Hematopoietic multipotent progenitor cell treated with erythropoietin and hydrocortisone succinate and interleukin-3 and kit ligand, for 17 days (in vitro differentiated cells): Measurements from ENCODE around the gene U2AF2.

Experiments used
- DNase-seq: peaks from one replicate; pipeline ENCODE4 v3.0.0-alpha.2; 2015; ENCODE audit warnings: low spot score

The U2AF2 gene

DNA sequence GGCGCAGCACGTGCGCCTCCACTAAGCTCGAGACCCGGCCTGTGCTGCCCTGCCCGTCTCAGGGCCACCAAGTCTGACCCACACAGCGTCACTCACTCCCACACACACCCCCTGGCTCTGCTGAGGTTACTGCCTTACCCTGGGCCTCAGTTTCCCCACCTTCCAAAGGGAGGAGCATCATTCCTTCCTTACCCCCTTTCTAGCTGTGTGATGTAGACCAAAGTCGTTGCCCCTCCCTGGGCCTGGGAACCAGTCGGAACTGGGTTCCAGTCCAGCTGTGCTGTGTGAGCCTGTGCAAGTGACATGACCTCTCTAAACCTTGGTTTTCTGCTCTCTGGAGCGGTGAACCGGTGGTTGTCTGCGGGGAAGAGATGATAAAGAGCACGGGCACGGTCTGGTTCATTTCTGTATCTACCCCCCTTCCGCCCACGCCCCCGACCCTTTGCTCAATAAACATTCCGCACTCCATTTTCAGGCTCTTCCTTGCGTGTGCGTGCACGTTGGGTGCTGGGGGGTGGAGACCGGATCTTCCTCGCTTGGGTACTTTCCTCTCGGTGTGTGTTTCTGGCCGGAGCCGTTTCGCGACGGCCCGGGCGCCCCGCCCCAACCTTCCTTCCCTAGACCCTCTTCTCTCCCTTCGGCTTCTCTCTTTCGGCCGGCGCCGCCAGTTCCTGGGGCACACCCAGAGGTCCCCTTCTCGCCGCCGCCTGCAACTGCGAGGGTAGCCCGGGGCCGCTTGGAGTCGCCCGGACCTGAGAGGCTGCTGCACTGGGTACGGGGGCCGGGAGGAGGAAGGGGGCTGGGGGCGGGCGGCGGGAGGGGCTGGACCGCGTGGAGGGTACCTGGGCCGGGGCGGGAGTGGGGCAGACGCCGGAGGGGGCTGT lies 11.6 kb upstream of the U2AF2 start, which contains the start of gene ZNF581:
ZNF581 (plus strand) TSS at position 647 of the 884 bp plus-strand sequence. CDS start 923 bp downstream, outside the sequence.
- peak; percentile 69 for DNase-seq

DNA sequence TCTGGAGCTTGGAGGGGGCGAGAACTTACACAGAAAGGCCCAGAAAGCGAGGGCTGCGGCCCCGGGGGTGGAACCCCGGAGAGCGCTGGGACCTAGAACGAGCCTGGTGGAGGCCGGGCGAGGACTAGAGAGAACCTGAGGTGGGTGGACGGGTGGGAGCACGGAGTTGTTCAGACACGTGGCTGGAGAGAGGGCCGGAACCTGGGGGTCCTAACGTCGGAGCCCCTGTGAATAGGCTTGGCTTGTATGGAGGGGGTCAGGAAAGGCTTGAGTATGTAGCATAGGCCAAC lies 11.0 kb upstream of the U2AF2 start:
- DNase-seq, result no peak

DNA sequence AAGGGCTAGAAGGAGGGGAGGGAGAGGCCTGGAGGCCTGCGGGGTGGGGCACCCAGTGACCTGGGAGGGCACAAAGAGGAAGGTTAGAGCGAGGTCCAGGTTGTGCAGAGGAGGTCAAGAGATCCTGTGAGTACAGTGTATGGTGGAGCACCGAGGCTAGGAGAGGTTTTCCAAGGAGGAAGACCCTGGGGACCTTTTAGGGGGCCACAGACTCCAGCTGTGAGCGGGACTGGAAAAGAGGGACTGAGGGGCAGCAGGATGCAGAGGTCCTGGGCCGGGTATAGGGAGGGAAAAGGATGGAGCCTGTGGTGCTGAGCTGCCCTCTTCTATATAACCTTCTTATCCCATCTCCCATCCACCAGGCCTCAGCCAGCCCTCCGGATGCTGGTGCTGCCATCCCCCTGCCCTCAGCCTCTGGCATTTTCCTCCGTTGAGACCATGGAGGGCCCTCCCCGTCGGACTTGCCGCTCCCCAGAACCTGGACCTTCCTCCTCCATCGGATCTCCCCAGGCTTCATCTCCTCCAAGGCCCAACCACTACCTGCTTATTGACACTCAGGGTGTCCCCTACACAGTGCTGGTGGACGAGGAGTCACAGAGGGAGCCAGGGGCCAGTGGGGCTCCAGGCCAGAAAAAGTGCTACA lies 10.5 kb upstream of the U2AF2 start:
- DNase-seq, result no peak

DNA sequence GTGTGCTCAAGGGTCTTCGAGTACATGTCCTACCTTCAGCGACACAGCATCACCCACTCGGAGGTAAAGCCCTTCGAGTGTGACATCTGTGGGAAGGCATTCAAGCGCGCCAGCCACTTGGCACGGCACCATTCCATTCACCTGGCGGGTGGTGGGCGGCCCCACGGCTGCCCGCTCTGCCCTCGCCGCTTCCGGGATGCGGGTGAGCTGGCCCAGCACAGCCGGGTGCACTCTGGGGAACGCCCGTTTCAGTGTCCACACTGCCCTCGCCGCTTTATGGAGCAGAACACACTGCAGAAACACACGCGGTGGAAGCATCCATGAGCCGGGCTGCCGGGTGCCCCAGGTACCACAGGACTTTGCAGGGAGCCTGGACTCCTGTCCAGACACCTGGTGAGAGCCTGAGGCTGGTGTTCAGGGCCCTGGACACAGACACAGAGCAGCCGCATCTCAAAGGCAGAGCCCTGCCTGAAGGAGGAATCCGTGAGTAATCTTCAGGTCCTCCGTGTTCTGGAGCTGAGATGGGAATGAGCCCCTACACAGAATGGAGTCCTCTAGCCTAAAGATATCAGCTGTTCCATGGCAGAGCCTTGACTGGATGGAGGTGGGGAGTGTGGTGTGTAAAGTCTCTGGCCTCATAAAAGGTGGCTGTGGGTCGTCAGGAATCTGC lies 9.9 kb upstream of the U2AF2 start:
- DNase-seq, result no peak

- DNase-seq, result no peak
Measured at GRCh38 chr19:55645512-55645881, 9.3 kb upstream of the U2AF2 start.

DNA sequence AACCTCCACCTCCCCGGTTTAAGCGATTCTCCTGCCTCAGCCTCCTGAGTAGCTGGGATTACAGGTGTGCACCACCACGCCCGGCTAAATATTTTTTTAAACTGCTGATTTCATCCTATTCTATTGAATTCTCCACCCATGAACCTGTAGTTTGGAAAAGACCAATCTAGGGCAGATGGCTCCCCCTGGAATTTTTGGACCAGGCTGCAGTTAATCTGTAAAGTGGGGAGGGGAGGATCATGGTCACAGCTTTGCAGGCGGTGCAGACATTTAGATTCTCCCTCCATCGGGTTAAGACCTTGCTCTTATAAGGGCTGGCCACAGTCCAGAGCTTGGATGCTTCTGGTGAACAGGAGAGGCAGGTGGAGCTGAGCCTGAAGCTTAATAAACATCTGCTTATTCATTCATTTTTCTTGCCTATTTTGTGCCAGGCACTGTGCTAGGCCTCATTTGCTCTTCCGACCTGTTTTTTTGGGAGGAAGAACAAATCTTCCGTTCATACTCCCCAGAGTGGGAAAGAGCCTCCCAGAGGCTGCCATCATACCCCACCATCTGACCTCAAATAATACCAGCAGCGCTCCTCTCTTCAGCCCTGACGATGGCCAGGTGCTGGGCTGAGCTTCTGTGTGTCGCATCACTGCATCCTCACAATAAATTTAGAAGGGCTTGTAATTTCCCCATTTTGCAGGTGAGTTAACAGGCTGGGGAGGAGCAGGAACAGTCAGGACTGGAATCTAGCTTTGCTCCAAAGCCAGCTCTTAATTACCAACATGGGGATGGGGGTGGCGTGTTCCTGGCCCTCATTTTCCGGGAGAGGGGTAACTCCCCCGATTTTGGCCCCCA lies 7.7 kb upstream of the U2AF2 start:
- DNase-seq, result no peak

DNA sequence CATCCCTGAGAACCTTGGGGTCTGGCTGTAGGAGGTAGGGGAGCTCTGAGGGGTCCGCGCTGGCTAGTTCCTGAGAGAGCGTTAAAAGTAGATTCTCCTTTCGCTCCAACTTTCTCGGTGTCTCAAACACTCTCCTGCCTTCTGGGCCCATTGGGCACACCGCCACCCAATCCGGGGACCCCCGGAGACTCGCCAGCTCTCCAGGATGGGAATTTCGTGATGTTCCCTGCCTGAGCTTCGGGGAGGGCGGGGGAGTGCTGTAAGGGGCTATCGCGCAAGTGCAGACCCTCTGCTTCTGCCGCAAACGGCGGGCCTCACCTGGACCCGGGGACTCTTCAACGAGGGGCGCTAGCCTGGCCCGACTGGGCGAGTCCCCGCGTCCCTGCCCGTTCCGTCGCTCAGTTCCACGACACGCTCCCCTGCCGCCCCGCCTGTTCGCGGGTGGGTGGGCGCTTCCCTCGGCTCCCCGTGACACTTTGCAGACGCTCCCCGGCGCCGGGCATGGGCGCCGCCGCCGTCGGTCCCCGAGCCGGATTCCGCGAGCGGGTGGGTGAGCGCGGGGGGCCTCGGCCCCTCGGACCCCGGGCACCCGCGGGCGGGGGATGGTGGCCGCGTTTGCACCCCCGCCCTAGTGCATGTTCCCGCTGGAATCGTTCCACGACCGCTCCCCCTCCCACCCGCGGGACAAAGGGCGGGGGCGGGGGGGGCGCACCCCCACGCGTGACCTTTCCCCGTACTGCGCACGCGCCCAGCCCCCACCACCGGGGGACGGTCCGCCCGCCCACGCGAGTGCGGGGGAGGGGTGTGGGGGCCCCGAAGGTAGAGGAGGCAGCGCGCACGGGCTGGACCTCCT lies 6.9 kb upstream of the U2AF2 start, which contains the start of gene CCDC106:
CCDC106 (plus strand) TSS at position 481 of the 853 bp plus-strand sequence. CDS start 835 bp downstream, outside the sequence.
- DNase-seq, result no peak

- no peak for DNase-seq
Measured at GRCh38 chr19:55648585-55649267, 6.1 kb upstream of the U2AF2 start.

DNA sequence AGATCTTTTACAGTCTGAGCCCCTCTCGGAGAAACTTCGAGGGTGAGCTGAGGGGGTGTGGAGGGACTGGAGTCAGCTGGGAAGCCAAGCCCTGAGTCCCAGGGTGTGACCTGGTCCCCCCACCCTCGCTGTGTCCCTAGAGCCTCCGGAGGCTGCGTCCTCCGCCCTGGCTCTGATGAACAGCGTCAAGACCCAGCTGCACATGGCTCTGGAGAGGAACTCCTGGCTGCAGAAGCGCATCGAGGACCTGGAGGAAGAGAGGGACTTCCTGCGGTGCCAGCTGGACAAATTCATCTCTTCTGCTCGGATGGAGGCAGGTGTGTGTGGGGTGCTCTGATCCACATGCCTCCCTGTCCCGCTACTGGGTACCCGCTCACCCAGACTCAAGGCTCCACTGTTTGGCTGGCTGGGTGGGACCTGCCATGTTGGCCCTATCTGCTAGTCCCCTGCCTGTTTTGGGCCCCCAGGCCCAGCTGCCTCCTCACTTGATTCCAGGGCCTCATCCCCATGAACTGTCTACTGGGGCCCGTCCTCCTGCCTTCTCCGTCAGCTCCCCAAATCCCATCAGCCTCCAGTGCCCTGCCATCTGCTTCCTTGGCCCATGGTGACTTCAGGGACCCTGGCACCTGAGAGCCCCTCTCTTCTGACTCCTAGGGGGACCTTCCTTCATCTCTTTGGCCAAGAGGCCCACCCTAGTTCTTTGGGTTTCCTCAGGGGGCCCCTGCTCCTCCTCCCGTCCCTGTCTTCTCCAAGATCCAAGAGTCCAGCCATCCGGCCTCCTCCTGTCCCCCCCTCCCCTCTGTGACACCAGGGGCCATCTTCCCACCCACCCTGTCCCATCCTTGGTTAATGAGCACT lies 5.3 kb upstream of the U2AF2 start:
- DNase-seq, result no peak

- no peak for DNase-seq
Measured at GRCh38 chr19:55650126-55650557, 4.7 kb upstream of the U2AF2 start.

- no peak for DNase-seq
Measured at GRCh38 chr19:55650602-55651230, 4.1 kb upstream of the U2AF2 start.

- no peak for DNase-seq
Measured at GRCh38 chr19:55651236-55651635, 3.6 kb upstream of the U2AF2 start.

- DNase-seq, result no peak
Measured at GRCh38 chr19:55652311-55653128, 2.3 kb upstream of the U2AF2 start.

DNA sequence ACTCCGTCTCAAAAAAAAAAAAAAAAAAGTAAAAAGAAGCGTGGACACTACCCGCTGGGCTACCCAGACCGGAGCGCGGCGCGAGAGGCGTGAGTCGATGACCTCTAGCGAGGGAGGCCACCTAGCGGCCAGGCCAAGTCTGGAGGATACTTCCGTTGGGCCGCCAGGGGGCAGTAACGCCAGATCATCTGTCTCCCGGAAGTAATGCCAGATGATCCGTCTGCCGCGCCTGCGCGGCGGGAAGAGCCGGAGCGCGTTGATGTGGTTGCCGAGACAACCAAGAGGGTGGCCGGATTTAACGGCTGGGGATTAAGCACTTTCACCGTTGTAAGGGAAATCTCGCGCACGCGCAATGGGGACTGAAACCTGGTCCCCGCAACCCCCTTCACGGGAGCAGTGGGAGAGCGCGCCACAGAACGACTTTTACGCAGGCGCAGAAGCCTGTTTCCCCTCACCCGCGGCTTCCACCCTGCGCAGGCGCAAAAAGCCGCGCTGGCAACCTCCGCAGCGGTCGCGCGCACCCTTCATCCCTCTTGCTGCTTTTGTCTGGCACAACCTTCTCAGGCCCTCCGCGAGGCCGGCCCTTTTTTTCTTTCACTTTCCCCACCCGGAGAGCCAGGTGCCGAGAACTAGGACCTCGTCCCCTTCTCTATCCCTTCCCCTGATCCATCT lies 1.0 kb upstream of the U2AF2 start:
- peak; percentile 100 for DNase-seq

DNA sequence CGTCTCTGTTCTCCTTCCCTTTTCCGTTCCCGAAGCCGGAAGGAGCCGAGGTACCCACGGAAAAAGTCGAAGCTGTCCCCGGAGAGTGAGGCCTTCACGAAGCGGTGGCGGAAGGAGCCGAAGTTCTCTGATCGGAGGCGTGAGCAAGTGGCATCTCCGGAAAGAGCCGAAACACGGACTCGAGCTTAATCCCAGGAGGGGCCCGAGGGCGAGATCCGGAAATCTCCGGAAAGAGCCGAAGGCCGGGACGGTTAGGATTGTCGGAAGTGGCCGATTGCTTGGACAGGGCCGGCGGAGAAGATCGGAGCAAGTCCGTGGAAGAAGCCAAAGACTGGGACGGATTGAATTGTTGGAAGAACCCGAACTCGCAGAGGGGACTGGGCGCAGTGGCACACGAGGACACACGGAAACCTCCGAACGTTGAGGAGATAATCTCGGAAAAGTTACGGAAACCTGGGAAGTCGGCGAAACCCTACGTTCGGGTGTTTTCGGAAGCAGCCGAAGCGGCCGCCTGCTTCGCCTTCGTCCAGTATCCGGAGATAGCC lies 440 bp upstream of the U2AF2 start:
- DNase-seq, result peak; percentile 98

GRCh38 chr19:55655648-55656040 lies 809 bp downstream of the U2AF2 start:
- DNase-seq, result no peak

GRCh38 chr19:55656552-55656951 lies 1.7 kb downstream of the U2AF2 start:
- DNase-seq, result no peak
